Embryonic facial prominence (tissue), 1 donor: Measurements from ENCODE around the gene HPGDS.
"Not testable (repeated sequence)": the region's sequence is repeated elsewhere in the genome, so short reads cannot be mapped to it uniquely, and the experiment has no call there.

Source experiments
- DNase-seq: peaks from one replicate; pipeline ENCODE4 v3.0.0-alpha.2; 2016; ENCODE audit errors: extremely low spot score

HPGDS gene

DNA sequence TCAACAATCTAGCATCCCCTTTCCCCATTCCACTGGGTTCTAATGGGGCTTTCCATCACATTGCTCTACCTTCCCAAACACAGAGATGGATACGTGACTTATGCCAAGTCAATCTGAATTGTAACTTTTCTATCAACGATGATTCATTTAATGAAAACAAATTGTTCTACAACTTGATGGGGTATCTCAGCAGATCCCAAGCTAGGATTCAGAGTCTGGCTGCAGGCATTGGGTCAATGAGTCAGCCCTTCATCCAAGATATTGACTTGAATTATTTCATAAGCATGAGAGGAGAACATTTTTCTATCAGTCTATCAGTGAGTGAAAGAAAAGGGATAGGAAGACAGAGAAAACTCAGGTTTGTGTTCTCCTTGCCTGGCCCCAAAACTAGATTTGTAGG, 15.0 kb upstream of the HPGDS start:
- no peak for DNase-seq

DNA sequence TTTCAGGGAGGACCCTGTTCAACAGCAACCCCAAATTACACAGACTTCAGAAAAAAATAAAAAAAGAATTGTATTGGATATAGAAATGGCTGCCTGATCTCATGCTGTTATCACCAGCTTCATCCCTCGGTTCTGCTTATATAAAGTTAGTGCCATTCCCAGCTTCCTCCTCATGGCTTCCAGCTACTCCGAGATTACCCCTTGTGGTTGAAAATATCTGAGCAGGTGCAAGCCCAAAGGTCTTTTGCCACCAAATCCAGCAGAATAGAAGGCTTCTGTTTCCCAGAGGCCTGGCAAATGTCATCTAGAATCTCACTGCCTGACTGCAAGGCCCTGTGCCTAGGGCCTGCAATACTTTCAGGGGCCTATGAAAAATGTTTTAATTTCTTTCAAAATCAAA, 13.8 kb upstream of the HPGDS start:
- no peak for DNase-seq

DNA sequence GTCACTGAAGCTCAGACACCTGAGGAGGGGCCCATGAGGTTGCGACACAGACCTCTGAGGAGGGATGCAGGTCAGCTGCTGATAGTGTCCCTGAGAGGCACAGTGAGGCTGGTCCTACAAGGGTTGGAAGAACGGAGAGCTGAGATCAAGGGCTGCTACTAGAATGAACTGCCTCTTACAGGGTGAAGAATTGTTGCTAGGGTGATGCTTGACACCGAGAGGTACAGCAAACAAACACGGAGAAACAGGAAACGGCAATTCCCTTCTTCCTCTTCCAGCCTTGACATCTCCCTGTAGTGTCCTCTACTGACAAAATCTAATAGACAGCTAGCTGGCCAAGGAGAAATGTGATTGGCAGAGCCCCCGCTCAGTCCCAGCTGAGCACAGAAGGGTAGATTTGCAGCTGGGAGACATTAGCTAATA, 11.8 kb upstream of the HPGDS start:
- DNase-seq: no peak

DNA sequence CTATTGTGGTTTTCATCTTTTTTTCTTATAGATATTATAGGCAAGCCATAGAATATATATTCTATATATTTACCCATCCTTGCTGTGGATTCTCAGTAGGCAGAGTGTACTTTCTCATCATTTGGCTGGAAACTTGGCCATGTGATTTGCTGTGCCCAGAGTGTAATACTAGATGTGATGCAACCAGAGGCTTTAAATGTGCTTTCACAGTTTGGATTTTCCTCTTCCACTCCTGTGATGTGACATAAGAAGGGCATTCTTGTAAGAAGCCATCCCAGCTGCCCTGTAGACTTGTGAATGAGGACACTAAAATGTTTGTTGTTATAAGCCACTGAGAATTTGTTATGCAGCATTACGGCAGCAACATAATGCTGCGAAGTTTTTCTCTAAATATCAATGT, 10.4 kb upstream of the HPGDS start:
- no peak for DNase-seq

DNA sequence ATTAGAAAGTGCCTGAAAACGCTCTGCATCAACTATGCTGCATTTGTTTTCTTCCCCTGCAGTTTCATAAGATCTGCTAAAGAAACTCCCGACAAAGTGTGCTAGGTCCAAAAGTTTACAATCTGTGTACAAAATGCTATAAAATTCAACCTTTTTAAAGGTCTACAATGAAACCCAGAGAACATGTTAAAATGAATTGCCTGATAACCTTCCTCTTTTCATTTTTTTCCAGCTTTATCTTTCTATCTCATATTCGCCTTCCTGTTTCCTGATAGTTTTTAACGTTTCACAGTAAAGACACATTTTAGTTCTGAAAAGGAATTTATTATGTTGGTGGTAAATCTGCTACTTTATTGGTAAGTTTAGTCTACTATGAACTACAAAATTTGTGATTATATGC, 9.5 kb upstream of the HPGDS start:
- no peak for DNase-seq

DNA sequence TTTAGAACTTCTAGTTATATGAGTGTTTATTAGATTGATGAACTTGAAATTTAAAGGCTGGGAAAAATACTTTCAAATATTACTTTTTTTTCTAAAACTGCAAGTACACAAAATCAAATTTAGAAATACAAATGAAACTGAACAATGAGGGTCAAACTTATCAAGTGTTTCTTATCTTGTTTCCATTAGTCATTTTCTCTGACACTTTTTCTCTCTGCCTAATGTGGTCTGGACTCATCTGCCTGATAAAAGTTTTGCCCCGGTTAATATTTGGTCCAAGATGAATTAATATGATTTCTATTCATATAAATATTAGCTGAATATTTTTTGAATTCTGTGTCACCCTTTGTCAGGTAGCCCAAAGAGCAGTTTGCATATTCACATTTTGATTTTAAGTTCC, 8.7 kb upstream of the HPGDS start:
- no peak for DNase-seq

DNA sequence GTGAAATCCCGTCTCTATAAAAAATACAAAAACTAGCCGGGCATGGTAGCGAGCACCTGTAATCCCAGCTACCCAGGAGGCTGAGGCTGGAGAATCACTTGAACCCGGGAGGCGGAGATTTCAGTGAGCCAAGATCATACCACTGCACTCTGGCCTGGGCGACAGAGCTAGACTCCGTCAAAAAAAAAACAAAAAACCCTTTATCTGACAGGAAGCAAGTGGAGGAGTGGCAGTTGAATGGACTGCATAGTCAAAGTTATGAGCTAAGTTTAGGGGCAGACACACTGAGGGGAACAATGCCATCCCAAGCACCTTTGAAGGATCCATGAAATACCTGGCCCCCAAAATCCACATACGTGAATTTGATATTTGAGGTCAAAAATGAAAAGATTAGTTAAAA, 7.5 kb upstream of the HPGDS start:
- no peak for DNase-seq

DNA sequence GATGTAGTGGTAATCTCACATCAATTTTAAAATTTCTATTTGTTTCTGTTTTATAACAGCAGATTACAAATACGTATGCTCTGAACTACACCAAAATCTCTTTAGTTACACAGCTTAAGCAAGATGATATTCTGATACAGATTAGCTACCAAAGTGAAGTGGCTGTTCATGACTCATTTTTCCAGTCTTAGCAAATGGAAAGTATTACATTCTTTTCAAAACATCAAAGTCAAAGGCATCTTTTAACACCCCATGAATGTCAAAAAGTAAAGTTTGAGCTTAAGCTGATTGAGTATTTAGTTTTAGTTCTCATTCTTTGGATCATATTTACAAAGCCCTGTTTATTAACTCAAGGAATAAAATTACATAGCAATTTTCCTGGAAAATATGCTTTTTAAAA, 6.6 kb upstream of the HPGDS start:
- no peak for DNase-seq

DNA sequence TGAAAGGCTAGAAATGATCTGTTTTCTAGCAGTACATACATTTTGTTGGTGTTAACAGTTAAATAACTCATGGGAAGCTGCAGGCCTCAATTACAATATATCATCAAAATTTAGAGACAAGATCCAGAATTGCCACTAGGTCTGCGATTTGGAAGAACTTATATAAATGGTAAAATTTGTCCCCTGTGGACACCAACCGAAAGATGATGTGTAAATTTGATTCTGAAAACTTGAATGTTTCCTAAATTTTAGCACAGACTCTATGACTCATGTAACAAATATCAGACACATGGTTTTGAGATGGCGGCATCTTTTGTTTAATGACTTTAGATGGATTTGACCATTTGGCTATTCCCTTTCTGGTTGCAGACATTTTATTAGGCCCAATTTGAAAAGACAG, 6.0 kb upstream of the HPGDS start:
- no peak for DNase-seq

DNA sequence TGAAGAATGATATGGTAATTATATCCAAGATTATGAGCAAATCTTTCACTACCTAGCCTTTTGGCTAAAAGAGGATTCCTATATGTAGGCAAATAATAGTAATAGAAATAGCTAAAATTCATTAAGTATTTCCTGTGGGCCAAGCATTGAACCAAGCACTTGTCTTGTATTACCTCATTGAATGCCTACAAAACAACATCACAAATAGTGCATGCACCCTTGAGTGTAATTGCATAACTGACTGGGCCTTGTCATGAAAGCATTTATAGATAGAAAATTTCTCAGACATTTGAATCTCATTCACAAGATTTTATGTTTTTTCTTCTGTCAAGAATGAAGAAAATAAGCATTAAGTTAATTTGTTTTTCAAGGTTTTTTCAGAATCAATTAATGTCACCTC, 3.9 kb upstream of the HPGDS start:
- no peak for DNase-seq

DNA sequence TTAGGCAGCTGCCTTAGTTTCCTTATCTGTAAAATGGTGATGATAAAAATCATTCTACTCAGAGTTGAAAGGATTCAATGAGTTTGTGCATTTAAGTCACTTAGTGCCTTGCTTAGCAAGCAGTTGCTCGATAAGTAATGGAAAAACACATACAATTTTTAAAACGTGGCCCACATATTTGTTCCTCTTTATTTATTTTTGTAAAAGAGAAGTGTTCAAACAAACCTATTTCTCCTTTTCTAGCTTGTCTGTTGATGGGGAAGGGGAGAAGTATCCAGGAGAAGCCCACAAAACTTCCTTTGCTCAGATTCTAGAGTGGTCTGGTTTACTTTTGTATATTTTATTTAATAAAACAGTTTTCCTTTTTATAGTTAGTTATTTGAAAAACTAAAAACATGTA, 3.3 kb upstream of the HPGDS start:
- DNase-seq: no peak

DNA sequence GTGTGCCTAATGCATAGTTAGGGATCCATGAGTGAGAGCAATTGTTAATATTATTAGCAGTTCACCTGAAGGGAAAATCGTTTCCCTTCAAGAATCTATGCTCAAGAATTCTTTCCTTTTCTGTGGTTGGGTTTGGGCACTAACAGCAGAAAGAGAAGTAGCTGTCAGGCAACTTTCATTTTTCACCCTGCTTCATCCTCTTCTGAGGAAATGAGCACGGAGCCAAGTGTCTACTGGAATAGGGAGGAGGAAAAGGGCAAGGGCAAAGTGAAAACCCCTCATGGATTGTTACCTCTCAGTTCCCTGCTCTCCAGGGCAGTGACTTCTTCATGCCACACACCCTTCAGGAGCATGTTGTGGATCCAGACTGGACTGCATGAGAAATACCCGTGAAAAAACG, 2.6 kb upstream of the HPGDS start:
- DNase-seq: no peak

DNA sequence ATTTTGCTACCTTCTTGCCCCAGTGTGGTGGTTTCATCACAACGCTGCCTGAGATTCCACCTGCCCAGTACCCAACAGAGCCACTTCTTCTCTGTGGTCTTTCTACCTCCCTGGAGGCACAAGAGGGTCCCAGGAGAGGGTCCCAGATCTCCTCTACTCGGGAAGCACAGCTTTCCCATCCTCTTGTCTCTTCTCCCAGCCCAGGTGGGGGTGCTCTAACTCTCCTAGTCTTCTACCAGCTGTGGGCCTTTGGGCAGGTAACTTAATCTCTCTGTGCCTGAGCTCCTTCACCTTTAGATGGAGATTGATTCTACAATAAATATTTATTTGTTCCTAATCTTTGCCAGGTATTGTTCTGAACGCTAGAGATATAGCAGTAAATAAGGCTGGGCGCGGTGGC, 1.8 kb upstream of the HPGDS start:
- no peak for DNase-seq

DNA sequence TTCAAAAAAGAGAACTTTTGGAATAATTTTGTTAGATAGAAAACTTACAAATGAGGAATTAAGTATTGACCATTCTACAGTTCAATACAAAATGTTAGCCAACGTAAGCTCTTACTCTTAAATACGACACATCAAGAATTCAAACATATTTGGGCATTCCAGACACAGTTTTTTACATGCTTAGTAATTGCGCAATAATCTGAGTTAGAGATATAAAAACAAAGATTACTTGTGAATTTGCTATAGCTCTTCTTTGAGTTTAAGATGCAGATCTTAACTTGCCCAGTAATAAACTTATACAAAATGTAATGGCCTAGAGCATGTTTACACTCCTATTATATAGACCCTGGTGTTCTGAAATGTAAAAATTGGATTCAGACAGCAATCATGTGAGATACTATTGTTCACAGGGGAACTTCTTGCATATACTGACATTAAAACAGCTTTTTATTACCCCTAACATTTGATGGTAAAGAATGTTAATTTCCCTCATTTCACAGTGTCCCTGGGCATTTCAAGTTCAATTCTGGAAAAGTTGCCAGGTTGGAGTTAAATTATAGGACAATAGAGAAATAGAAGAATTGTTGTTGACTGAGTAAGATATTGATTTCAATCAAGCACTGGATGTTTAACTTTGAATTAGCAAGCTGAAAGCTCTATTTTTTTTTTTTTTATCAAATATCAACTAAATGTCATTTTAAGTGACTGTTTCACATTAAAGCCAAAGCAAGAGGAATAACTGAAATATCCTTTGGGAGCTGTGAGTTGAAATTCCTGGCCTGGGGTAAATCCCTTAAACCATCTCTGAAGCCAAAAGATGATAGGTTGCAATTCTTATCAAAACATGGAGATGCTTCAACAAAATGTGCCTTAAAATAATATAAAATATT, 910 bp downstream of the HPGDS start:
- DNase-seq: no peak

DNA sequence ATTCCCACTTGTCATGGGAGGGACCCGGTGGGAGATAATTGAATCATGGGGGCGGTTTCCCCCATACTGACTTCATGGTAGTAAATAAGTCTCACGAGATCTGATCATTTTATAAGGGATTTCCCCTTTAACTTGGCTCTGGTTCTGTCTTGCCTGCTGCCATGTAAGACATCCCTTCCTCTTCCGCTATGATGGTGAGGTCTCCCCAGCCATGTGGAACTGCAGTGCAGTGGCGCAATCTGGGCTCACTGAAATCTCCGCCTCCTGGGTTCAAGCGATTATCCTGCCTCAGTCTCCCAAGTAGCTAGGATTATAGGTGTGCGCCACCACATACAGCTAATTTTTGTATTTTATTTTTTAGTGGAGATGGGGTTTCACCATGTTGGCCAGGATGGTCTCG, 2.9 kb downstream of the HPGDS start:
- no peak for DNase-seq

DNA sequence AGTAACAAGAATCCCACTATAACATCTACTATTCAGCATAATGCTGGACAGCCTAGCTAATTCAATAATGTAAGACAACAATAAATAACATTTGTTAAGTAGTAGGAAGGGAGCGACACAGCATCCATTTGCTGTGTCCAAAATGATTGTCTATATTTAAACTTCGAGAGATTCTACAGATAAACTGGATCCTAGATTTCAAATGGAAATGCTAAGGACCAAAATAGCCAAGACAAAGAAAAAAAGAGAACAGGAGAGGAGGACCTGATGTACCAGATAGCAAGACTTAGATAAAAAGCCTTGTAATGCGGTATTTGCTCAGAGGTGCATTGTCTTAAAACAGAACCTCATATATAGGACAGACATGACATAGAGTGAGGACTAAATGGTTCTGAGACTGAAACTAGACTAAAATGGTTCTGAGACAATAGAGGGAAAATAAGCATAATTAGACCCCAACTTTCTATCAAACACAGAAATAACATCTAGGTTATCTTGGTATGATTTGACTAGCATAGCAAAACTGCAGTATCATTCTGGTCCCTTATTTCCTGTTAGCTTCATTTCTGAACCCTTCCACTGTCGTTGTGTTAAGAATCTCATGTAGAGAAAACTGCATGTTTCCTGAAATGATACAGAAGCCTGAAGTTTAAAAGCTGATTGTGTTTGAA, 3.8 kb downstream of the HPGDS start:
- DNase-seq: no peak

DNA sequence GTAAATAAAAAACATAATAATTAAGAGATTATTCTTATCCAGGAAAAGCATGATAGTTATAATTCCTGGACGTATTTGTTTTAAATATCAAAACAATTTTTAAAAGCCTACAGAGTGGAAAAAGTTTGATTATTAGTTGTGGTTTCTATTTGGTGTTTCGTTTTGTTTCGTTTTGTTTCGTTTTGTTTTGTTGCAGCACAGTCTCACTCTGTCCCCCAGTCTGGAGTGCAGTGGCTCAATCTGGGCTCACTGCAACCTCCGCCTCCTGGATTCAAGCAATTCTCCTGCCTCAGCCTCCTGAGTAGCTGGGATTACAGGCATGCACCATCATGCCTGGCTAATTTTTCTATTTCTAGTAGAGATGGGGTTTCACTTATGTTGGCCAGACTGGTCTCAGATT, 5.8 kb downstream of the HPGDS start:
- not testable (repeated sequence) for DNase-seq

DNA sequence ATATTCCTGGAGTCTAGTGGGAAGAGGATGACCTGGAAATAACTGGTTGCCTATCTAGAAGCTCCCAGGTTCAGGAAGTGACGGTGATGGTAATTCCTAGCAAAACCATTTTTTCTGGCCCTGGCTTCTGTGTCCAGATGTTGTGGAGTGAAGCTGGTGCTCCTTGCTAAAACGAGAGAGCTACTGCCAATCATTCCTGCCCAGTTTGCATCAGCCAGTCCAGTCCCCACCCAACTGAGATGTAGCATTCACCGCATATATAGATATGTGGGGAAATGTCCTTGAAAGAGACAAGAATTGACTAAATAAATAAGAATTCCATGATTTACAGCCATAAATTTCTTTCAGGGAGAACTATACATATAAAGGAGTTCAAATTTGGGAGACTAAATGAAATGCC, 6.3 kb downstream of the HPGDS start:
- DNase-seq: no peak

DNA sequence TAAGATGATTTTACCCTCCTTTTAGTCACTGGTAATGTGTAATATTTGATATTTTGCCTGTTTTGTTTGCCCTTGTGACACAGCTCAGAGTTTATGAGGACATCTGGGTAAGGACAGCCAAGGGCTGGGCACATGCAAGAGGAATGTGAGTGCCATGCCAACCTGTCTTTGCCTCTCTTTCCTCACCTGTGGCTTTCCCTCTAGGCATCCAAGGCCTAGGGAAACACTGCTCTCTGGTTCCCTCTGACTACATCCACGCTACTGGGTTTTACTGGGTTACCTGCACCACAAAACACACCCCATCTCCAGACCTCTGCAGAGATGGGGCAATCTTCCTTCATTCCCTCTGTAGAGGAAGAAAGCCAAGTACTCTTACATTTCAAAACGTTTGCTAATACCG, 7.7 kb downstream of the HPGDS start:
- DNase-seq: no peak

DNA sequence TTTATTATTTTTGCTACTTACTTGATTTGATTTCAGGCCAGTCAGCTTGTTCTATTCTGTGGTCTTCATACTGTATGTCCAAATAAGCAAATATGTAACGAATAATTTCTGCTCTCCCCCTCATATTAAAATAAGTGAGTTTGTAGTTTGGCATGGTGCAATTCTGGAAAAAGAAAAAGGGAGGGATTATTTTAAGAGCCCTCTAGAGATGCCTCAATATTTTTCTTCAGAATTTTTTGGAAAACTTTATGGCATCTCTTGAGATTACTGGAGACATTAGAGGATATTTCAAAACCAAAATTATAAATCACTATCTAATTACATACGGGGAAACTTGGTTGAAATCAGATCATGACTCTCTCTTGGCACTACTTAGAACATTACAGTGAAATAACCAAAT, 8.2 kb downstream of the HPGDS start:
- DNase-seq: no peak

DNA sequence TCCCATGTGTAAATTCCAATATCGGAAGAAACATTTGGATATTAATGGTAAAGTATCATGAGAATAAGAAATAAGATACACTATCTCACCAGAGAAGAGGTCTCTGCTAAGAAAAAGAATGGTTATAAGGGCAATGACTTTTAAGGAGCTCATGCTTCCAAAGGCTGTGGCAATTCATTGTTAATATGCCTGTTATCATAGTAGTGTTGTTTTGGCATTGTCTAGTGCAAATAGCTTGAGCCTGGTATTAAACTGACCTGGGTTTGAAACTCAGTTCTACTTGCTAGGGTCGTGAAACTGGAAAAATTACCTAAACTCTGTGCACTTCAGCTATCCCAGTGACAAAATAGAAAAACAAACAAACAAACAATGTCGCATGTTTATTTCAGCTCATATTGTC, 8.8 kb downstream of the HPGDS start:
- DNase-seq: no peak

DNA sequence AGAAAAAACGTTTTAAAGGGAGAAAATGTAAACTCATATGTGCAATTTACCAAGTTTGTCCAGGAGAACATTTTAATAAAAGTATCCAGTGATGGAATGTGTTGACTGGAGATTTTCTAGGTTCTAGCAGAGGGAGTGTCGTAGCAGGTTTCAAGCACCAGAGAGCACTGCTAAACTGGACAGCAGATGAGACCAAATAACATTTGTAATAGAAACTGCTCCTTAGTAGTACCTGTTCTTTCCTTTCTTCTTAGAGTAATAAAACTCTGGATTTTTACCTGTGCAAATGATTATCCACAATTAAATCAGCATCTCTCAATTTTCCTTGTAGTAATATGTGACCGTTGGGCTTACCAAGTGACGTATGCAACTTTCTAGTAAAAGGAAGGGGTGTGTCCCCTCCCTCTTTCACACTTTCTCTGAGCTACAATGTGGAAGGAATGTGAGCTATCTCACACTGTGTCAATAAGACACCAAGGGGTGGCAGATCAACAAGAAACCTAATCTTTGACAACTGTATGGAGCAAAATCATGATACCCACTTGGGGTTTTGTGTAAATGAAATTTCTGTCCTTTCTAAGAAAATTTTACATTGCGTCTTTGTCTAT, 9.5 kb downstream of the HPGDS start:
- no peak for DNase-seq

DNA sequence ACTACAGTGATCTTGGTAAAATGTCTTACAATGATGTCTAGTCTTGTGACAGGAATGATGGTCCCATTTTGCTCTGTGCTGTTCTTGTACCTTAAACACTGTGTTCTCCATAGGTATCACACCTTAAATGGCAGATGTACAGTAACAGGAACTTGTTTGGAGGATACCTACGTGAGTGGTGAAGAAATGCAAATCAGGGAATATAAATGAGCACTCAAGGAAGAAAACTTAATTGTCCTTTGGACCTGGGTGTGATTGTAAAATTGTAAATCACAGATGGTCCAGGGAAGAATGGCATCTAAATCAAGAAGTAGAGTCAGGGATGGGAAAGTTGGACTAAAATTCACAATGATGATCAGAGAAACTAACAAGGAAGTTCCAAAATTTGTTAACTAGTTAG, 12.7 kb downstream of the HPGDS start:
- no peak for DNase-seq
